IPS-20b (cell line): Measurements from ENCODE around the gene VSNL1.
A peak's percentile ranks its signal among the peaks of the same experiment; 100 is the strongest.
"Not testable (repeated sequence)": the region's sequence is repeated elsewhere in the genome, so short reads cannot be mapped to it uniquely, and the experiment has no call there.

Source experiments
- H3K27ac ChIP-seq: one replicate; pipeline ENCODE4 v1.5.1; 2013; ENCODE audit warnings: low read length
- H3K27me3 ChIP-seq: 2 replicates; pipeline ENCODE4 v1.6.1; 2013; ENCODE audit warnings: mild to moderate bottlenecking, low read length, inconsistent platforms; ENCODE audit not compliant: insufficient read depth
- H3K36me3 ChIP-seq: 2 replicates; pipeline ENCODE4 v1.6.1; 2013; ENCODE audit warnings: low read depth, mild to moderate bottlenecking, inconsistent platforms, low read length, moderate library complexity; ENCODE audit not compliant: insufficient read depth
- H3K4me1 ChIP-seq: 2 replicates; pipeline ENCODE4 v1.6.1; 2013; ENCODE audit warnings: mild to moderate bottlenecking, control low read depth, inconsistent platforms, low read length, moderate library complexity; ENCODE audit not compliant: insufficient read depth
- H3K4me3 ChIP-seq: 2 replicates; pipeline ENCODE4 v1.5.1; 2013; ENCODE audit warnings: mild to moderate bottlenecking, low read length, inconsistent platforms
- H3K9ac ChIP-seq: 2 replicates; pipeline ENCODE4 v1.6.1; 2013; ENCODE audit warnings: low read depth, mild to moderate bottlenecking, inconsistent platforms, low read length, moderate library complexity
- H3K9me3 ChIP-seq: 2 replicates; pipeline ENCODE4 v1.6.1; 2013; ENCODE audit warnings: mild to moderate bottlenecking, low read depth, low read length, inconsistent platforms; ENCODE audit not compliant: insufficient read depth

Gene VSNL1

GRCh38 chr2:17543848-17544247, 3.4 kb downstream of the VSNL1 start:
- Histone ChIP-seq H3K9me3 (no peaks in the 10 kb centered on the region), H3K4me3 (peak overlapping the region; percentile 95), H3K27ac (peak overlapping the region; percentile 28), H3K9ac (peak overlapping the region; percentile 88; the same call in 1 of the 2 replicates), H3K27me3 (peaks cover 29% of the 10 kb centered on the region), H3K36me3 (no peaks in the 10 kb centered on the region), H3K4me1 (peaks cover 59% of the 10 kb centered on the region)

GRCh38 chr2:17544256-17544655, 3.8 kb downstream of the VSNL1 start:
- Histone ChIP-seq H3K4me3 (peak overlapping the region; percentile 95), H3K36me3 (no peaks in the 10 kb centered on the region), H3K27me3 (peaks cover 25% of the 10 kb centered on the region), H3K4me1 (peaks cover 62% of the 10 kb centered on the region), H3K27ac (peak overlapping the region; percentile 28), H3K9ac (peak overlapping the region; percentile 88; the same call in 1 of the 2 replicates), H3K9me3 (no peaks in the 10 kb centered on the region)

GRCh38 chr2:17545680-17546613, 5.5 kb downstream of the VSNL1 start:
- H3K4me1 ChIP-seq: peaks cover 60% of the 10 kb centered on the region
- H3K36me3 ChIP-seq: peaks cover 3% of the 10 kb centered on the region; the same call in 1 of the 2 replicates
- peak overlapping the region; percentile 31 for H3K27ac ChIP-seq
- peak overlapping the region; percentile 47 for H3K4me3 ChIP-seq
- H3K9me3 ChIP-seq: no peaks in the 10 kb centered on the region
- H3K9ac ChIP-seq: peak overlapping the region; percentile 35; the same call in 1 of the 2 replicates
- H3K27me3 ChIP-seq: peaks cover 17% of the 10 kb centered on the region; the same call in 1 of the 2 replicates

GRCh38 chr2:17547237-17547636, 6.7 kb downstream of the VSNL1 start:
- H3K9ac ChIP-seq: peak overlapping the region; percentile 23; the same call in 1 of the 2 replicates
- H3K27me3 ChIP-seq: peaks cover 5% of the 10 kb centered on the region; the same call in 1 of the 2 replicates
- H3K4me3 ChIP-seq: 0 out of 2 replicates have a peak overlapping the region, but pooled peaks have one; percentile 8
- no peaks in the 10 kb centered on the region for H3K9me3 ChIP-seq
- peaks cover 60% of the 10 kb centered on the region for H3K4me1 ChIP-seq
- H3K27ac ChIP-seq: no peak overlapping the region
- peaks cover 3% of the 10 kb centered on the region; the same call in 1 of the 2 replicates for H3K36me3 ChIP-seq

GRCh38 chr2:17547737-17548136, 7.2 kb downstream of the VSNL1 start:
- 0 out of 2 replicates have a peak, but pooled peaks cover under 1% of the 10 kb centered on the region for H3K27me3 ChIP-seq
- no peak overlapping the region for H3K27ac ChIP-seq
- peaks cover 60% of the 10 kb centered on the region for H3K4me1 ChIP-seq
- peaks cover 3% of the 10 kb centered on the region; the same call in 1 of the 2 replicates for H3K36me3 ChIP-seq
- H3K4me3 ChIP-seq: 0 out of 2 replicates have a peak overlapping the region, but pooled peaks have one; percentile 8
- peak overlapping the region; percentile 23; the same call in 1 of the 2 replicates for H3K9ac ChIP-seq
- H3K9me3 ChIP-seq: no peaks in the 10 kb centered on the region

- Histone ChIP-seq H3K4me3 (no peak overlapping the region), H3K9ac (no peak overlapping the region), H3K27ac (no peak overlapping the region), H3K4me1 (peaks cover 61% of the 10 kb centered on the region), H3K9me3 (no peaks in the 10 kb centered on the region), H3K36me3 (peaks cover 3% of the 10 kb centered on the region; the same call in 1 of the 2 replicates), H3K27me3 (no peaks in the 10 kb centered on the region)
Measured at GRCh38 chr2:17550907-17551306, 10.4 kb downstream of the VSNL1 start.

- Histone ChIP-seq H3K4me1 (peaks cover 64% of the 10 kb centered on the region), H3K36me3 (peaks cover 3% of the 10 kb centered on the region; the same call in 1 of the 2 replicates), H3K27me3 (no peaks in the 10 kb centered on the region), H3K9ac (peak overlapping the region; percentile 12; the same call in 1 of the 2 replicates), H3K4me3 (no peak overlapping the region), H3K27ac (peak overlapping the region; percentile 53), H3K9me3 (no peaks in the 10 kb centered on the region)
Measured at GRCh38 chr2:17555150-17555549, 14.7 kb downstream of the VSNL1 start.

GRCh38 chr2:17557596-17557995, 17.1 kb downstream of the VSNL1 start:
- H3K9me3 ChIP-seq: no peaks in the 10 kb centered on the region
- no peak overlapping the region for H3K27ac ChIP-seq
- H3K4me1 ChIP-seq: peaks cover 65% of the 10 kb centered on the region
- H3K27me3 ChIP-seq: no peaks in the 10 kb centered on the region
- H3K36me3 ChIP-seq: no peaks in the 10 kb centered on the region
- H3K9ac ChIP-seq: 0 out of 2 replicates have a peak overlapping the region, but pooled peaks have one; percentile 10
- peak overlapping the region; percentile 0; the same call in 1 of the 2 replicates for H3K4me3 ChIP-seq

- Histone ChIP-seq H3K27me3 (no peaks in the 10 kb centered on the region), H3K4me1 (peaks cover 60% of the 10 kb centered on the region), H3K9me3 (no peaks in the 10 kb centered on the region), H3K4me3 (peak overlapping the region; percentile 0; the same call in 1 of the 2 replicates), H3K9ac (no peak overlapping the region), H3K27ac (no peak overlapping the region), H3K36me3 (no peaks in the 10 kb centered on the region)
Measured at GRCh38 chr2:17558053-17558452, 17.6 kb downstream of the VSNL1 start.

- H3K4me3 ChIP-seq: no peak overlapping the region
- H3K9ac ChIP-seq: no peak overlapping the region
- no peak overlapping the region for H3K27ac ChIP-seq
- no peaks in the 10 kb centered on the region for H3K36me3 ChIP-seq
- H3K27me3 ChIP-seq: no peaks in the 10 kb centered on the region
- H3K9me3 ChIP-seq: no peaks in the 10 kb centered on the region
- peaks cover 53% of the 10 kb centered on the region for H3K4me1 ChIP-seq
Measured at GRCh38 chr2:17558878-17559277, 18.4 kb downstream of the VSNL1 start.

GRCh38 chr2:17565726-17566125, 25.2 kb downstream of the VSNL1 start:
- not testable (repeated sequence) for H3K27me3 ChIP-seq, H3K4me1 ChIP-seq, H3K9me3 ChIP-seq, H3K27ac ChIP-seq, H3K9ac ChIP-seq, H3K4me3 ChIP-seq, H3K36me3 ChIP-seq
